GM23248 (cell line): ENCODE results near the gene SELENOO. TPM values are rescaled to one million over a fixed set of nuclear protein-coding genes. Genes with fewer than 3 reads are reported as not detected.

Experiments used
- DNase-seq: peaks from one replicate; pipeline ENCODE4 v3.0.0-alpha.2; 2015
- H2AFZ ChIP-seq: fragments of 200-600 bp; sonication (generic); 2 replicates; pipeline ENCODE4 v1.6.1; 2016; ENCODE audit warnings: antibody characterized with exemption
- H3F3A ChIP-seq: fragments of 200-600 bp; sonication (generic); 2 replicates; pipeline ENCODE4 v1.6.1; 2016; ENCODE audit warnings: mild to moderate bottlenecking, antibody characterized with exemption, mixed run types; ENCODE audit not compliant: insufficient read depth
- H3K27ac ChIP-seq: fragments of 200-600 bp; sonication (generic); 2 replicates; pipeline ENCODE4 v1.5.1; 2016; ENCODE audit warnings: mild to moderate bottlenecking
- H3K27me3 ChIP-seq: fragments of 200-600 bp; sonication (generic); replicated peaks from 2 replicates; pipeline ENCODE4 v1.6.1; 2016; ENCODE audit warnings: mild to moderate bottlenecking; ENCODE audit not compliant: insufficient read depth
- H3K36me3 ChIP-seq: fragments of 200-600 bp; sonication (generic); 2 replicates; pipeline ENCODE4 v1.6.1; 2016; ENCODE audit warnings: low read depth, mild to moderate bottlenecking
- H3K4me1 ChIP-seq: fragments of 200-600 bp; sonication (generic); 2 replicates; pipeline ENCODE4 v1.6.1; 2016; ENCODE audit warnings: mild to moderate bottlenecking; ENCODE audit not compliant: insufficient read depth
- H3K4me2 ChIP-seq: fragments of 200-600 bp; sonication (generic); one replicate; pipeline ENCODE4 v1.6.1; 2016; ENCODE audit warnings: mild to moderate bottlenecking; ENCODE audit not compliant: unreplicated experiment
- H3K4me3 ChIP-seq: fragments of 200-600 bp; sonication (generic); 2 replicates; pipeline ENCODE4 v1.5.1; 2016; ENCODE audit warnings: mild to moderate bottlenecking
- H3K79me2 ChIP-seq: fragments of 200-600 bp; sonication (generic); 2 replicates; pipeline ENCODE4 v1.6.1; 2016; ENCODE audit warnings: mild to moderate bottlenecking; ENCODE audit not compliant: insufficient read depth
- H3K9ac ChIP-seq: fragments of 200-600 bp; sonication (generic); 2 replicates; pipeline ENCODE4 v1.6.1; 2016; ENCODE audit warnings: mild to moderate bottlenecking
- H3K9me2 ChIP-seq: fragments of 200-600 bp; sonication (generic); 2 replicates; pipeline ENCODE4 v1.6.1; 2016; ENCODE audit warnings: mixed run types, mild to moderate bottlenecking, moderate library complexity; ENCODE audit not compliant: insufficient read depth
- H3K9me3 ChIP-seq: fragments of 200-600 bp; sonication (generic); one replicate; pipeline ENCODE4 v1.6.1; 2017; ENCODE audit warnings: low read depth
- H4K20me1 ChIP-seq: fragments of 200-600 bp; sonication (generic); 2 replicates; pipeline ENCODE4 v1.6.0; 2016; ENCODE audit not compliant: insufficient read depth
- EZH2 ChIP-seq: fragments of 200-600 bp; sonication (generic); IDR thresholded peaks from 2 replicates; pipeline ENCODE4 v1.6.1; 2018; ENCODE audit warnings: antibody characterized with exemption, mild to moderate bottlenecking; ENCODE audit not compliant: insufficient read depth, poor library complexity, severe bottlenecking
- EZH2phosphoT487 ChIP-seq: fragments of 200-600 bp; sonication (generic); IDR thresholded peaks from 2 replicates; pipeline ENCODE4 v1.6.1; 2018; ENCODE audit warnings: antibody characterized with exemption, moderate library complexity, mild to moderate bottlenecking, low read depth; ENCODE audit not compliant: insufficient read depth
- WGBS, 2 experiments: methylation state at CpG; one replicate each; pipeline ENCODE4 v1.1.6; 2015 to 2017; ENCODE audit warnings: low lambda C conversion rate in 2 of 2, low coverage in 1 of 2; ENCODE audit errors: missing lambda C conversion rate in 2 of 2; 5-methylcytosine and 5-hydroxymethylcytosine counted together
- in situ Hi-C: fragments of 300-500 bp; cut with MboI; formaldehyde crosslinking; loops from 2 replicates; pipeline ENCODE4 v1.15.0; 2020
- polyA plus RNA-seq: library from polyadenylated mRNA; unstranded; fragments of >200 nt; fragmentation: Nextera tagmentation; extraction: Ambion mirVana; gene quantifications from 2 replicates; pipeline ENCODE4 v1.2.1, GENCODE V29; 2016
- total RNA-seq: library from RNA; depleted of rRNA; stranded (reverse); fragments of >200 nt; shearing (Covaris generic); gene quantifications from 2 replicates; pipeline ENCODE4 v1.2.3, GENCODE V29; 2014

The SELENOO gene
- total and polyA plus RNA-seq, 2 experiments from 2014 or later = 5.0 to 24.3 TPM

GRCh38 chr22:50153756-50154140, 47.1 kb upstream of the SELENOO start:
- H3F3A ChIP-seq = no peaks in the 10 kb centered on the region
- no peak overlapping the region for H3K27ac ChIP-seq
- H3K36me3 ChIP-seq = no peaks in the 10 kb centered on the region
- no peaks in the 10 kb centered on the region for H3K9me2 ChIP-seq
- WGBS, 2 experiments = 77 to 81% methylated on average over 7 of the region's 7 CpGs
- TF ChIP-seq EZH2 (no peak), EZH2phosphoT487 (no peak)
- H3K9me3 ChIP-seq = no peaks in the 10 kb centered on the region
- H3K27me3 ChIP-seq = no peaks in the 10 kb centered on the region
- H3K9ac ChIP-seq = no peak overlapping the region
- H3K4me2 ChIP-seq = no peak overlapping the region
- no peak overlapping the region for H3K4me3 ChIP-seq
- no peaks in the 10 kb centered on the region for H3K4me1 ChIP-seq
- no peak for DNase-seq
- no peak overlapping the region for H2AFZ ChIP-seq
- H4K20me1 ChIP-seq = no peaks in the 10 kb centered on the region
- in situ Hi-C loops = no loop called here
- H3K79me2 ChIP-seq = no peaks in the 10 kb centered on the region

GRCh38 chr22:50157709-50158375, 43.0 kb upstream of the SELENOO start:
- in situ Hi-C loops = no loop called here

GRCh38 chr22:50160947-50161346, 39.9 kb upstream of the SELENOO start:
- Histone ChIP-seq H3K9ac (no peak overlapping the region), H3K9me2 (no peaks in the 10 kb centered on the region), H3K4me2 (no peak overlapping the region), H3K9me3 (no peaks in the 10 kb centered on the region), H4K20me1 (no peaks in the 10 kb centered on the region), H3K4me1 (no peaks in the 10 kb centered on the region), H2AFZ (no peak overlapping the region), H3K27me3 (no peaks in the 10 kb centered on the region), H3K36me3 (no peaks in the 10 kb centered on the region), H3K79me2 (no peaks in the 10 kb centered on the region), H3F3A (no peaks in the 10 kb centered on the region), H3K27ac (no peak overlapping the region), H3K4me3 (no peak overlapping the region)
- in situ Hi-C loops = no loop called here
- TF ChIP-seq EZH2phosphoT487 = no peak
- no peak for TF ChIP-seq EZH2
- 67 to 69% methylated on average over 5 to 7 of the region's 7 CpGs for WGBS, 2 experiments
- no peak for DNase-seq

More at GRCh38 chr22:50157709-50158375, 43.0 kb upstream of the SELENOO start:
- Histone ChIP-seq H3K27me3 (no peaks in the 10 kb centered on the region), H3K4me1 (no peaks in the 10 kb centered on the region), H3K4me2 (no peak overlapping the region), H3K27ac (no peak overlapping the region), H3K9ac (no peak overlapping the region), H2AFZ (no peak overlapping the region), H4K20me1 (no peaks in the 10 kb centered on the region), H3K36me3 (no peaks in the 10 kb centered on the region), H3F3A (no peaks in the 10 kb centered on the region), H3K9me2 (no peaks in the 10 kb centered on the region), H3K4me3 (no peak overlapping the region), H3K9me3 (no peaks in the 10 kb centered on the region), H3K79me2 (no peaks in the 10 kb centered on the region)
- no peak for DNase-seq
- TF ChIP-seq EZH2phosphoT487 = no peak
- no peak for TF ChIP-seq EZH2
- 72 to 76% methylated on average over 20 to 21 of the region's 21 CpGs for WGBS, 2 experiments

- no peak overlapping the region for H3K4me2 ChIP-seq
- H3K9me3 ChIP-seq = no peaks in the 10 kb centered on the region
- H3K27ac ChIP-seq = no peak overlapping the region
- H3K9ac ChIP-seq = no peak overlapping the region
- no peaks in the 10 kb centered on the region for H3K27me3 ChIP-seq
- no peaks in the 10 kb centered on the region for H4K20me1 ChIP-seq
- no peak overlapping the region for H3K4me3 ChIP-seq
- no peak for DNase-seq
- no peak overlapping the region for H2AFZ ChIP-seq
- H3K36me3 ChIP-seq = no peaks in the 10 kb centered on the region
- no peaks in the 10 kb centered on the region for H3K79me2 ChIP-seq
- H3K4me1 ChIP-seq = no peaks in the 10 kb centered on the region
- in situ Hi-C loops = no loop called here
- H3K9me2 ChIP-seq = no peaks in the 10 kb centered on the region
- H3F3A ChIP-seq = no peaks in the 10 kb centered on the region
- 66 to 68% methylated on average over 23 of the region's 23 CpGs for WGBS, 2 experiments
- TF ChIP-seq EZH2phosphoT487 (no peak), EZH2 (no peak)
These were observed 39.1 kb upstream of the SELENOO start for GRCh38 chr22:50161508-50162390.
